NCI-H1417 (cell line): ENCODE data around the gene SNX4.

ENCODE experiments used
- DNase-seq, 3 experiments: peaks; one replicate each; lab custom pipeline; 2025; lab: John Stamatoyannopoulos, UW

SNX4 gene

DNA sequence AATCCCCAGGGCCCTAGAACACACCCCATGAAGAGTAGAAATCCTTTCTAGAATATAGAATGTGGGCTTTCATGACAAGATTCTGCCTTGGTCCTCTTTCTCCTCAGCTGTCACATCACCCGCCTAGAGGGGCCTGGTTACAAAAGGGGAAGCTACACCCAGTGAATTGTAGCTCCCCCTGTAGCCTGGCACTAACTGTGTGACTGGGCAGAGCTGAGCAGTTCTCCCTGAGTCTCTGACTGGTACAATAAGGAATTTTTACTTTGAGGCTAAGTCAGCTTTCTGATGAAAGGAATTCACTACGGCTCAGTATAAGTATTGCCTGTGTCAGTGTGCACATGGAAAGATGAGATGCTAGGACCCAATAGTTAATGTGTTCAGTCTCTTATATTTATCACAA lies 116.2 kb downstream of the SNX4 start:
- no peak for DNase-seq

DNA sequence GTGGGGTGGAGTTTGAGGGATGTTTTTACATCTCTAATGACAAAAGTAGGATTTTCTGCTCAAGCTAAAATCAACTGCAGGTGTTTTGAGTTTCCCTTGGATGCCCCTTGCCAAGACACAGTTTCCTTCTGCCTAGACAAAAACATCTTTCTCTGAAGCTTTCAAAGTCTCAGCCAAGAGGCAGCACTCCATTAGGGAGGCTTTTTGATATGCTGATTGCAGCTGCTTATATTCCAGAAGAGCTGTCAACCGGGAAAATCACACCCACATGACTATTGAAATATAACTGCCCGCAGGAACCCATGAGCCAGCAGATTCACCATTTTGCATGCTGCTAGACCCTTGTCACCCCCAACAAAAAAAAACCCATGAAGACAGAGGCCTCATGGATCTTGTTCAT lies 117.4 kb downstream of the SNX4 start:
- no peak for DNase-seq

DNA sequence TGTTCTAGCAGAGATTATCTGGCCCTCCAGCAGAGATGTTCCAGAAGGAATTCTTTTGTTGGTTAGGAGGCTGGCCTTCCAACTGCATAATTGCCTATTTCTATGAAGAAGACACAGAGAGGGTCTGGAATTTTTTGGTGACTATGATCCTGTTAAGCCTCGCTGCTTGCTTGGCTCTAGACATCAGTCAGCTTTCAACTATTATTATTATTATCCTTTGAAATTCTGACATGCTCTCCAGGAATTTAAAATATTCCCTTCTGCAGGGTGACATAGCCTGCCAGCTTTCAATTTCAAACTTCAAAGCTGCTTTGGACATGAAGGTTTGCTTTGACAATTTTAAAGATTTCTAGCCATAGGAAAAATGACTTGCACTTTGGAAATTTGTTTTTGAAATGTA lies 118.6 kb downstream of the SNX4 start:
- no peak for DNase-seq

DNA sequence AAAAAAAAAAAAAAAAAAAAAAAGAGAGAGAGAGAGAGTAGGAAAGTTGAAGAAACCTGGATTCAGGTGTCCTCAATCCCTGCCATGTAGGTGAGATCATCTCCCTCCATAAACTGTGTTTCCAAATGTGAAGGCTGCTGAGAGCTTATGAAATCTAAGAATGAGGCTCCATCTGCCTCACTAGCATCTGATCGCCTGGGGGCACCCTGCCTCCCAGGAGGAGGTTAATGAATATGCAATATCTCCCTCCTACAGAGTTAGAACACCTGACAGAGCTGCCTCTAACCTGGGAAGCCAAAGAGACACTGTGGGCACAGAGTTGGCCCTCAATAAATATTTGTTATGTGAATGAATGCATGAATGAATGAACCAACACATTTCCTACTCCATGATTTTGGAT lies 121.0 kb downstream of the SNX4 start:
- peak in 2 of 3 experiments; percentile 23 to 45 for DNase-seq
